Activated CD4-positive, alpha-beta T cell treated with anti-CD3 and anti-CD28 coated beads for 4 hours (primary cell): ENCODE results near the gene APOB.
A peak's percentile ranks its signal among the peaks of the same experiment; 100 is the strongest.

Experiments
- DNase-seq, 2 donors: peaks; one replicate each; pipeline ENCODE4 v3.0.0-alpha.2; 2020

The APOB gene

GRCh38 chr2:21044694-21045371 lies 960 bp upstream of the APOB start:
- no peak for DNase-seq

GRCh38 chr2:21042958-21043743 lies 722 bp downstream of the APOB start:
- peak; percentile 36 to 40 for DNase-seq

- no peak for DNase-seq
Measured at GRCh38 chr2:21042708-21042957, 1.2 kb downstream of the APOB start.

GRCh38 chr2:21041943-21042707 lies 1.7 kb downstream of the APOB start:
- no peak for DNase-seq

DNA sequence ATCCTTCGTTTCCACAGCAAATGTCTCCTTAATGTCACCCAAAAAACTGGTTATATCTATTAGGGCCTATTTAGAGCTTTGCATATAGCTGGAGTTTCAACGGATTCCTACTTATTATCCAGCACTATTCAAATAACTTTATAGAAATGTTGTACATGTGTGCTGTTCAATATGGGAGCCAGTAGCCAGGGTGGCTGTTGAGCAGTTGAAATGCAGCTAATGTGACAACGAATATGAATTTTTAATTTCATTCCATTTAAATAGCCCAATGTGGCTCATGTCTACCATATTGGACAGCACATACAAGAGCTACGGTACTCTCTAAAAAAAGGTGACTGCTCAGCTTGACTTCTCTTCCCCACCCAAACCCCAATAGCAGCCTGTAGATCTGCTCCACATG lies 2.4 kb downstream of the APOB start:
- no peak for DNase-seq

- DNase-seq, result no peak
Measured at GRCh38 chr2:21040468-21041377, 3.1 kb downstream of the APOB start.

DNA sequence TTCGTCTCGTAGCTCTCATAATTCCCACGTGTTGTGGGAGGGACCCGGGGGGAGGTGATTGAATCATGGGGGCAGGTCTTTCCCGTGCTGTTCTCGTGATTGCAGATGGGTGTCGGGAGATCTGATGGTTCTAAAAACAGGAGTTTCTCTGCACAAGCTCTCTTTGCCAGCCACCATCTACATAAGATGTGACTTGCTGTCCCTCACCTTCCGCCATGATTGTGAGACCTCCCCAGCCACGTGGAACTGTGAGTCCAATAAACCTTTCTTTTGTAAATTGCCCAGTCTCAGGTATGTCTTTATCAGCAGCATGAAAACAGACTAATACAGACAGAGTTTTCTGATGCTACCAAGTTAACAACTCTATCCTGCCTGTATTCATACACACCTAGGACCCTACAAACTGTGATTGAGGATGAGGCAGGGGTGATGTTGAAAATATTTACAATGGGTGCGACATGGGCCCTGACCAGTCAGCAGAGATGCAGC lies 3.9 kb downstream of the APOB start:
- no peak for DNase-seq

- no peak for DNase-seq
Measured at GRCh38 chr2:21039080-21039556, 4.8 kb downstream of the APOB start.

DNA sequence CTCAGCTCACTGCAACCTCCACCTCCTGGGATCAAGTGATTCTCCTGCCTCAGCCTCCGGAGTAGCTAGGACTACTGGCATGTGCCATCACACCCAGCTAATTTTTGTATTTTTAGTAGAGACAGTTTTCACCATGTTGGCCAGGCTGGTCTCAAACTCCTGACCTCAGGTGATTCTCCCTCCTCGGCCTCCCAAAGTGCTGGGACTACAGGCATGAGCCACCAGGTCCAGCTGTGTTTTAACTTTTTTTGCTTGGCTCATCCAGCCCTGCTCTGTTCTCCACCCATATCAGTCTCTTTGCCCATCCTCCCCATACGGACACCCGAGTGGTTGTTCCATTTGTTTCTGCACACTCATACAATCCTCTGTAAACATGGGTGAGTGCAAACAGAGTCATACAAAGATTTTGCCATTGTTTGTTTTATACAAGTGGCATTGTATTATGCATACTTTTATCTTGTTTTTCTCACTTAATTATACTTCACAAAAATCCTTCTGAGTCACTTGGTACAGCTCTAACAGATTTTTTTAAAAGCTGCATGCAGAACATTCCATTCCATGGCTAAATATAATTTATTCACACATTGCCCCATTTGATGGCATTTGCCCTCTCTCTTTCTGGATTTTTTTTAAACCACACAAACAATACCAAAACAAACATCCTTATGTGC lies 5.3 kb downstream of the APOB start:
- no peak for DNase-seq

DNA sequence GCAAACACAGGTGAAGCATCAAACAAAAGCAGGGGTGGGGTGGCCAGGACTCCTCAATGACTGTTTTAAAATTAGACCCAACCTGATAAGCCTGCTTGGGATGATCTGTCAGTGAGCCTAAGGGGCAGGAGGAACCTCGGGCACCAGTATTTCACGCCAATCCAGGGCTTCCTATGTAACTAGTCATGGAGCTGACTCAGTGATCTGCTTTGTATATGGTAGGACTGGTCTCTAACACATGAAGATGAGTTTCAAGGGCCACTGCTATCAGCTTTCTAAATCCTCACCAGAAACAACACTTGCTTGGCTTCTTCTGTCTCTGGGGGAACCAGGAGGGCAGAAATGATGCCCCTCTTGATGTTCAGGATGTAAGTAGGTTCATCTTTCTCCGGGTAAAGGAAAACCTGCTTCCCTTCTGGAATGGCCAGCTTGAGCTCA lies 6.2 kb downstream of the APOB start:
- DNase-seq, result no peak

GRCh38 chr2:21036708-21037670 lies 6.9 kb downstream of the APOB start:
- DNase-seq, result no peak

- DNase-seq, result no peak
Measured at GRCh38 chr2:21035974-21036707, 7.7 kb downstream of the APOB start.

GRCh38 chr2:21035282-21035973 lies 8.4 kb downstream of the APOB start:
- DNase-seq, result no peak

DNA sequence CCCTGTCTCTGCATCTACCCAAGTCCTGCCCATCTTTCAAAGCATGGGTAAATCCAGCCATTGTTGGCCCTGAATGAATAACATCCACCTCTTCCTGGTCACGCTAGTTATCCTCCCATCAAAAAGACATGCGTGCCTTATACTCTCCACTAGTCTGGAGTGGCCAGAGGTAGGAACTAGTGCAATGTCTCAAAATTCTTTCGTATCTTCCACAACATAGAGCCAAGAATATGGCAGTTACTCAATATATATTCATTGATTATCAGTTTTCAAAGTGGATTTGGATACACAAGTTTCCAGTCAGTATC lies 8.9 kb downstream of the APOB start:
- DNase-seq, result no peak

GRCh38 chr2:21034156-21034971 lies 9.5 kb downstream of the APOB start:
- DNase-seq, result no peak

DNA sequence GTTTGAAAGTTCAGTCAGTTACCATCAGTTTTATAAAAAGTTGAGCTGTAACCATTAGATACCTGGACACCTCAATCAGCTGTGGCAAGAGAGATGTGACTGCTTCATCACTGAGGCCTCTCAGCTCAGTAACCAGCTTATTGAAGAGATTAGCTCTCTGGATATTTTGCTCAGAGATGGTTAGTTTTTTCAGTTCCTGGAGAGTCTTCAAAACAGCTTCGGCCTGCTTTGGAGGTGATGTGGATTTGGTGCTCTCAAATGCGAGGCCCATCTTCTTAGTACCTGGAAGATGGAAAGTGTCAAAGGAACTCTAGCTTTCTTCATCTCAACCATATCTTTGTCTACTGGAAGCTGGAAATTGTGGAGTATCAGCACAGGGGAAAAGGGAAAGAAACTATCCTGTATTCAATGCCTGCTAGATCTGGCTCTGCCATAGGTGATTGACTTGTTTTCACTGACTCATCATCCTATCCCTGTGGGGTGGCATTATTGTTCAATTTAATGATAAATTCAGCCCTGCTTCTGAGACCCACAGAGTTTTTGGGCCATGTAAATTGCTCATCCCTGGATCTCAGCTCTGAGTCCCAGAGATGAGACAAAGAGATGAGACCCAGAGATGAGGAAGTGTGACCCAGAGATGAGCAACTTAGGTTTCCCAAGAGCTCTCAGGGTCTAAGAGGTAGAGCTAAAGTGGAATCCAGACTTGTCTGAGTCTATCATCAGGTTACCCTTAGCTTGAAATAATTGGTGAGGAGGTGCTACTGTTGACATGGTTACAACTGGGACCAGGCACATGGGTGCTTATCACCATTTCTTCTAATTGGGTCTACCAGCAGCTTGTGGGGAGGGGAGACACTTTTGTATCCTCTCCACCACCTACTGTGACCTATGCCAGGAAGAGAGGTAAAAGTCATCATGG lies 10.4 kb downstream of the APOB start:
- DNase-seq, result no peak
